LHCN-M2 (cell line): ENCODE results near the gene FAM83E. TPM values are rescaled to one million over a fixed set of nuclear protein-coding genes. Genes with fewer than 3 reads are reported as not detected.
A peak's percentile ranks its signal among the peaks of the same experiment; 100 is the strongest.

Experiments
- DNase-seq: peaks from one replicate; pipeline ENCODE4 v3.0.0-alpha.2; 2012; ENCODE audit warnings: low read depth
- total RNA-seq: library from RNA; depleted of rRNA; stranded (reverse); fragments of >200 nt; gene quantifications from 2 replicates; pipeline ENCODE4 v1.2.3, GENCODE V29; 2014

FAM83E gene
- total RNA-seq, 1 experiment from 2014 or later, result not detected

DNA sequence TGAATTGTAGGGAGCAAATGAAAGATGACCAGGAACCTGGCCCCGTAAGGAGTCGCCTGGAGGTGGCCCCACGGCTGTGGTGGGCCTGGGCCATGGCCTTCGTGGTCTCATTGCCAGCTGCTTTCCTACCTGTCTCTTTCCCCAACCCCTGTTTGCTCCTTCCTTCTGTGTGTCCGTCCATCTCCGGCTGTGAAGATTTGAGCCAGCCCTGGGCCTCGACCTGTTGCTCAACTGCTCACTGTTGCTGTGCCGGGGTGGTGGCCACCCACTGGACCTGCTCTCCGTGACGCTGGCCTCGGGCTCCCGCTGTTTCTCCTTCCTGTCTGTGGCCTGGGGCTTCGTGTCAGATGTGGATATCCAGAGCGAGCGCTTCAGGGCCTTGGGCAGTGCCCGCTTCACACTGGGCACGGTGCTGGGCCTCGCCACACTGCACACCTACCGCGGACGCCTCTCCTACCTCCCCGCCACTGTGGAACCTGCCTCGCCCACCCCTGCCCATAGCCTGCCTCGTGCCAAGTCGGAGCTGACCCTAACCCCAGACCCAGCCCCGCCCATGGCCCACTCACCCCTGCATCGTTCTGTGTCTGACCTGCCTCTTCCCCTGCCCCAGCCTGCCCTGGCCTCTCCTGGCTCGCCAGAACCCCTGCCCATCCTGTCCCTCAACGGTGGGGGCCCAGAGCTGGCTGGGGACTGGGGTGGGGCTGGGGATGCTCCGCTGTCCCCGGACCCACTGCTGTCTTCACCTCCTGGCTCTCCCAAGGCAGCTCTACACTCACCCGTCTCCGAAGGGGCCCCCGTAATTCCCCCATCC is 13.8 kb upstream of the FAM83E start:
- no peak for DNase-seq

DNA sequence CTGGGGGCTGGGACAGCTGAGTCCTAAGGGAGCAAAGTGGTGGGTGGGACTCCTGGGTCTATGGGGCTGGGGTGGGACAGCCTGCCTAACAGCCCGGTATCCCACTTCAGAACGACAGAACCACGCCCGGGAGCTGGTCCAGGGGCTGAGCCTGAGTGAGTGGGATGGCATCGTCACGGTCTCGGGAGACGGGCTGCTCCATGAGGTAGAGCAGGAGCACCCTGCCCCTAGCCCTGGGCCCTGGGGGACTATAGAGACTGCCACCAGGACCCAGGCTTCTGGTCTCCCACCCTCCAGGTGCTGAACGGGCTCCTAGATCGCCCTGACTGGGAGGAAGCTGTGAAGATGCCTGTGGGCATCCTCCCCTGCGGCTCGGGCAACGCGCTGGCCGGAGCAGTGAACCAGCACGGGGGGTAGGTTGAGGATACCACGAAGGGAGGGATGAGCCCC is 13.0 kb upstream of the FAM83E start:
- no peak for DNase-seq

DNA sequence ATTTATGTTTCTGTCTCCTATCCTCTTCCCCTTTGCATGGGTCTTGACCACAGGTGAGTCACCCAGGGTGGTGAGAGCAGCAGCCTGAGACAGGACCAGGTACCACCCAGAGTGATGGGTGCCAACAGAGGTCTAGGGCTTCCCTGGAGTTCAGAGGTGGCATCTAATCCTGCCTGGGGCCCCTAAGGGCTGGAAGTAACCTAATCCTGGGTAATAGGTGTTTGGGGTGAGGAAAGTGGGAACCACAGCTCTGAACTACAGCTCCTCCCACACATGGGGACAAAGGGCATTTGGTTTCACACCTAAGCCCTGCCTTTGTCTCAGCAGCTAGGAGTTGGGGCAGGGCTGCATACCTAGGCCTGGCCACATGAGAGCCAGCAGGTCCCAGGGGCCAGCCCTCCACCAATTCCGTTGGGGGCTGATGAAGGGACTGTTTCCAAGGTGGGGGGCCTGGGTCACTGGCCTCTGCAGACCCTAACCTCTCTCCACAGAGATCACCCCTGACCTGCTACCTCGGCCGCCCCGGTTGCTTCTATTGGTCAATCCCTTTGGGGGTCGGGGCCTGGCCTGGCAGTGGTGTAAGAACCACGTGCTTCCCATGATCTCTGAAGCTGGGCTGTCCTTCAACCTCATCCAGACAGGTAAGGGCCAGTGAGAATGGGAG is 12.5 kb upstream of the FAM83E start:
- DNase-seq, result peak; percentile 25

DNA sequence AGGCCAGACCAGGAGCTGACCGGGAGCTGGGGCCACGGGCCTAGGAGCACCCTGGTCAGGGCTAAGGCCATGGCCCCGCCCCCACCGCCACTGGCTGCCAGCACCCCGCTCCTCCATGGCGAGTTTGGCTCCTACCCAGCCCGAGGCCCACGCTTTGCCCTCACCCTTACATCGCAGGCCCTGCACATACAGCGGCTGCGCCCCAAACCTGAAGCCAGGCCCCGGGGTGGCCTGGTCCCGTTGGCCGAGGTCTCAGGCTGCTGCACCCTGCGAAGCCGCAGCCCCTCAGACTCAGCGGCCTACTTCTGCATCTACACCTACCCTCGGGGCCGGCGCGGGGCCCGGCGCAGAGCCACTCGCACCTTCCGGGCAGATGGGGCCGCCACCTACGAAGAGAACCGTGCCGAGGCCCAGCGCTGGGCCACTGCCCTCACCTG is 11.0 kb upstream of the FAM83E start:
- no peak for DNase-seq

DNA sequence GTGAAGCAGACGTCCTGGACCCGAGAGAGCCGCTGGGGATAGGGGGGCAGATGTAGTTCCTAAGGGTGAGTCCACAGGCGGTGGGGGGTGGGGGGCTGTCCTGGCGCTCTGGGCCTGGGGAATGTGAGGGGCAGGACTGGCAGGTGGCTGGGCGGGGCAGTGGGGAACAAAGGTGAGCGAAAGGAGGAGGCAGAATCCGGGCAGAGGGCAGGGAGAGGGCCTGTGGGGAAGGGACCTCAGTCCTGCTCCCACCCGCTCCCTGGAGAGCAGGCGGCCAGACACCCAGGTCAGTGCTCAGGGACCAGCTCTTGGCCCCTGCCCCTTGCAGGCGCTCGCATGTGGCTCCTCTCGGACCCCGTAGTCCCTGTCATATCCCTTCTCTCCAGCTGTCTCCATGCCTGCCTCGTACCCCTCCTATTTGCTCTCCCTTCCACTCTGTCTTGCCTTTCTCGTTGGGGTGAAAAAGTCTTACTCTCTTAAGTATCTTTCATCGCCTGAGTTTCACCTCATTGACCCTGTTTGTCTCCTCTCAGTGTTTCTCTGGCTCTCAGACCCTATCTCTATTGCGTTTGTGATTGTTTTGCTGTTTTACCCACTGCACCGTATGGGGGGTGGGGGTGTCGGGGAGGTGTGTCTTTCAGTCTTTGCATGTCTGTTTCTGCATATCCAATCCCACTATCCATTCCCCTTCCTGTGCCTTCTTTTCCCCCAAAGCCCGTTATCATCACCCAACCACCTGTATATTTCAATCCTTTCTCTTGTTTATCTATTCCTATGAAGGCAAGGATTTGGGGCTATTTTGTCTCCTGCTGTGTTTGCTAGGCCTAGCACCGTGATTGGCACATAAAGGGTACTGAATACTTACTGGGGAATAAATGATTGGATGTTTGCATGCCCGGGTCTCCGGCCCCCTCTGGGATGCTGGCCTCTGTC is 10.2 kb upstream of the FAM83E start:
- DNase-seq, result no peak

DNA sequence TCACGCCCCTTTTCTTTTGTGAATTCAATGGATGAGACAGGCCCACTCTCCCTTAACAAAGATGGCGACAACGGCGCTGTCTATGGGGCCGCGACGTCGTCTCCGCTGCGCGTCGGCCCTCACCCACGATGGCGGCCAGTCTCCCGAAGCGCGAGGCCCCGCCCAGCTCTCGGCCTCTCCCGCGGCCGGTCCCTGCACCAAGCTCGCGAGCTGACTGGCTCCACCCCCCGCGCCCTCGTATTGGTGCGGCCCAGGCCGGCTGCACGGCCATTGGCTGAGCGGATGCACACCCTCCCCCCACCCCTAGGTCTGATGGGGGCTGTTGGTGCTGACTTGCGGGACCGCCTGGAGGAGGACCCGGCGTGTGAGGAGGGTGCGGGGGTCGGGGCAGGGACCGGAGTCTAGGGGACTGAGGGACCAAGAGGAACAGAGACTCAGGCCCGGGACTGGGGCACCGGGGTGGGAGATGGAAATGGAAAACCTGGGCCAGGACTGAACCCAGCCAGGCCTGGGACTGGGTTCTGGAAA is 9.3 kb upstream of the FAM83E start:
- DNase-seq, result peak; percentile 96

DNA sequence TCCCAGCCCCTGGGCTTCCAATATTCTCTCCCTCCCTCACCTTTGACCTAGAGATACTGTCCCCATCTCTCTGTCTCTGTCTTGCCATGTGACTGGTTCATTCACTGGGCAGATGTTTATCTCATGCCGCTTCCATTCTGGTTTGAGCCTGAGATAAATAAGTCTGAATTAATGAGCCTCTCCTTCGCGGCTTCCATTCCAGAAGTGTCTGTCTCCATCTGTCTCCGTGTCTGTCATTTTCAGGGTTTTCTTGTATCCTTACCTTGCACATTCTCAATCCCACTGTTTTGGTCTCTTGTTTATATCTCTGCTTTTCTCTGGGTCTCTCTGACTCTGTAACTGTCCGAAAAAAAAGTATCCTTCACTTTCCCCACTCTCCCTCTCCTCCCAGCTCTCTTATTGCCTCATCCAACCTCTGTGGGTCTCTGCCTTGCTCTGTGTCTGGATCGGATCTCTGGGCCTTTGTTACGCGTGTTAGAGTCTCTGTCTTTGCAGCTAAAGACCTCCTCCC is 8.7 kb upstream of the FAM83E start:
- DNase-seq, result no peak

DNA sequence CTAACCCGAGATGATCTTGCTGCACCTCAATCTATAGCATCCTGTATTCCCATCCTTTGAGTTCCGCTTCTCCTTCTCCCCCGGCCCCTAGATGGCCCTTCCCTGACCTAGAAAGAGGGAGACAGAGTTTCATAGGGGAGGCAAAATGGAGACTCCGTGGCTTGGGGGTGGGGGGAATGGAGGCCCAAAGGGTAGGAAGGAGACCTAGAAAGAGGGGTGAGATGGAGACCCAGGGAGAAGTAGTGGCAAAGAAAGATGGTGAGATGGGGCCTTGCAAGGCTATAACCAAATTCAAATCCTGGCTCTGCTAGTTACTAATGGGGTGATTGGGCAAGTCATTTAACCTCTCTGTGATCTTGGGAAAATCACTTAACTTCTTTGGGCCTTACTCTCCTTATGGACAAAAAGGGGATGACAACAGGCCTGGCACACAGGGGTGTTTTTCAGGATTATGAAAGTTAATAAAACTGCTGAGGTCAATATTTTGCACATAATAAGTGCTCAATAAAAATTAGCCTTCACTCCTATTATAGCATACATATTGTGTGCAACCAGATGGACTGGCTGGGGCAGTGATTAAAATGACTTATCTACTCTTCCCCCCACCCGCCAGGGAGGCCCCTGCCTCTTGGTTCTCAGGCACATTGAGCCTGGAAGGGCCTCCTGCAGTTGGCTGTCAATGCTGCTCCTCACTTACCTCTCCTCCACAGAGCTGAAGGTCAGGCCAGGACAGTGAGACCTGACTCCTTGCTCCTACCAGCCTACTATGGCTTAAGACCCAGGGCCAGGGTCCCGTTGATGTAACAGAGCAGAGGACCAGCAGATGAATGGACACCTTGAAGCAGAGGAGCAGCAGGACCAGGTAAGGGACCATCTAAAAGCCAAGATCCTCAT is 5.1 kb upstream of the FAM83E start:
- peak; percentile 39 for DNase-seq

DNA sequence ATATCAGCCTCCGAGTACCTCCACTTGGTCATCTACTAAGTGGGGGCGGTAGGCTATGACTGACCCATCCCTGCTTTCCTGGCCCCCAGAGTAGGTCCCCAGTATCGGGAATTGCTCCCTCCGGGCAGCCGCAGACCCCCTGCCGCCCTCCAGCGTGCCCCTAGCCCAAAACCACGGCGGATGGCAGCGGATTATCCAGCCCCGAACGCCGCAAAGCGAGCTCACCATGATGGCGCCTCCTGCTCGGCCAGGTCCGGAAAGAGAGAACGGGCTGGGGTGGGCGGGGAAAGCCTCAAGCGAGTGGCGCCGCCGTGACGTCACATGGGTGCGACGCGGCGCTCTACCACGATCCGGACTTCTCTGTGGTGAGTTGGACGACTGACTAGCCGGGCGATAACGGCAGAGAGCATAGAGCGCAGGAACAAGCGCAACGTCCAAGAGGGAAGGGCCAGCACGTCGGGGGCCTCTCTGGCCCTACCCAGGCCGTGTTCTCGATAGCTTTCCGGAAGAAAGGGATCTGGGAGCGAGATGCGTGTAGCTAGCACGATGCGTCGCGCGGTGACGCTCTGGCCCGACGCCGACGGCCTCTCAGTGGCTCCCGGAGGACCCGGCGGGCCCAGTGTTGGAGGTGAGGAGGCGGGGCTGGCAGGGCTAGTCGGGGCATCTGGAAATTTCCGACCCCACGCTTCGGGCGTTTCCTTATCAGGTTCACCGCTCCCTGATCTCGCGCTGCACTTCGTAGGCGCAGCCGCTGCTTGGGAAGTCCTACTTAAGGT is 4.2 kb upstream of the FAM83E start, which contains the start of the genes RPL18 and SPHK2:
RPL18 (minus strand) TSS at position 263 of the 776 bp plus-strand sequence; CDS start at position 228, 35 bp downstream.
SPHK2 (plus strand) TSS at position 591 of the 776 bp plus-strand sequence. CDS start 1,009 bp downstream, outside the sequence.
- DNase-seq, result peak; percentile 100

DNA sequence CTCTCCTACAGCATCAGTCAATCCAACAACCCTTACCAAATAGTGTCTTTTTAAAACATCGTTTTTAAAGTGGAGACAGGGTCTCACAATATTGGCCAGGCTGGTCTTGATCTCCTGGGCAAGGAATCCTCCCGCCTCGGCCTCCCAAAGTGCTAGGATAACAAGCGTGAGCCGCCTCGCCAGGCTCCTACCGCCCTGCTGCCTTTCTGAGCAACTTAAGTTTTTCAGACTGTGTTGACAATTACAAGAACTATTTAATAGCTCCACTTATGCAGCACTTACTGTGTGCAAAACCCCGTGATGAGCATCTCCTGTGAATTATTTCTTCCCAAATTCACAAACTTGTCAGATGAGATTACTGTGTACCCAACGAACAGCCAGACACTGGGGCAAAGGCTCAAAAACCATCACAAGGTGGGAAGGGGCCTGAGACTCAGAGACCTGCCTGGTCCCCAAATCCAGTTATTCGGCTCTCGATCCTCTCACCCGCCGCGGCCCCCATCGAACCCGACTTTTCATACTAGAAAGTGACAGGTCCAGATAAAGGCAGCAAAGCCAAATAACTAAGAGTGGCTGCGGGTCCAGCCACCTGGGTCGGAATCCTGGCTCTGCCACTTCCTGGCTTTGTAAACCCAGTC is 3.5 kb upstream of the FAM83E start:
- DNase-seq, result no peak

DNA sequence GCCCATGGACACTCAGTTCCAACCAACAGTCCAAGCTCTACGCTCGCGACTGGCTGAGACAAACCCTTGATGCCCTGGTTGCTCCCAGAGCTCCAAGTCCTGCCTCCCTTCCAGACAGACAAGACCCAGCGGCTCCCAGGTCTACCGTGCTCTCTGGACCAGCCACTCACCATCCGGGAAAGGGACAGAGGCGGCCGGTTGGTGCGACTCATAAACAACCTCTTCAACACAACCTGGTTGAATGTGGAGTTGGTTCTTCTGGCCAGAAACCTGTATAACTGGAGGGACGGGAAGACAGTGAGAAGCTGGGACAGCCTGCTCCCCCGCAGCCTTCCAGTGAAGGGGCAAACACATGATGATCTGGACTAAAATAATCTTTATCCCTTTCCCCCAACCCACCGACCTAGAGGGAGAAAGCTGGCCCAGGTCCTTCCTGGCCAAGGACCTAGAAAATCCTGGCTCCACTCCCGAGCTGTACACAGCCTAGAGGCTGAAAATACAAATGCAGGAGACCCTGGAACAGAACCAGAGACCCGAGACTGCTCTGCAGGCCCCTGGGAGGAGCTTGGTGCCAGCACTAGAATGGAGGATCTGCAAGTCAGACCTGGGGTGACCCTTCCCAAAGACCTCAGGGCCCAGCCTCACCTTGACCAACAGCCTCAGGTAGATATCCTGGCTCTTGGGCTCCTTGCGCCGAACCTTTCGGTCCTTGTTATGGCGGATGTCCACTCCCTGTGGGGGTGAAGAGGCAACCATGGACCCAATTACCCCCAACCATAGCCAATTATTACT is 2.5 kb upstream of the FAM83E start:
- no peak for DNase-seq

DNA sequence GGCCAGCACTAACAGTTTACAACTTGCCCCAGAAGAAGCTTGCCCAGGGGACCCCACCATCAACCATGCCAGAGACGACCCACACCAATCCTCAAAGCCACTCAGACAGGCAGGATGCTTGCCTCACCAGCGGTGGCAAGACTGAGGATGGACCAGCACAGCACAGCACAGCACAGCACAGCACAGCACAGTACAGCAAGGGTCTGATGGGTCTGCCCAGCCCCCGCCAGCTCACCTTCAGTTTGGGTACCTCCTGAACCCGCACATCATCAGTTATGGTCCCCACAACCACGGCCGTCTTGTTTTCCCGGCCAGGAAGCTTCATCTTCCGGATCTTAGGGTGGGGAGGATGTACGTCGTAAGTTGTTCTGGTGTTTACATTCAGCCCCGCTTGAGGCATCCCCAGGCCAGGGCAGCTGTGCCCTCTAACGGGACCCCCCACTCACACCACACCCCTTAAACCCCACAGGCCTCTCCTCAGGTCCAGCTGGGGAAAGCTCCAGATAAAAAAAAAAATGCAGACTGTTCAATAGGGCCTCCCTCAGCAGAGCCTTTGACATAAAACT is 1.7 kb upstream of the FAM83E start:
- DNase-seq, result no peak

DNA sequence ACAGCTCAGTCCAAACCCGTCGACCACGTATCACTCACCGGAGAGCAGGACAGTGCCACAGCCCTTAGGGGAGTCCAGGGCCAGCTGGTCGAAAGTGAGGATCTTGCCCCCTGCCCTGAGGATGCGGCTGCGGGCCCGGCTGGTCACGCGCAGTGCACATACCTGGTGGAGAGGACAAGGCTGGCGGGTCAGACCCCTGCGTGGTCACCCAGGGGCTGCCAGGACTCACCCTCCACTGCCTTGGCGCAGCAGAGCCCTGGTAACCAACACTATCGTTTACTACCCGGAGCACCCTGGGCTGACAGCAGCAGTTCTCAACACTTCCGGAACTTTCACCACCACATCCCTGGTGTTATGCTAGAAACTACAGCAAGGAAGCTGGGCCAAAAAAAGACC is 1.2 kb upstream of the FAM83E start:
- DNase-seq, result no peak

DNA sequence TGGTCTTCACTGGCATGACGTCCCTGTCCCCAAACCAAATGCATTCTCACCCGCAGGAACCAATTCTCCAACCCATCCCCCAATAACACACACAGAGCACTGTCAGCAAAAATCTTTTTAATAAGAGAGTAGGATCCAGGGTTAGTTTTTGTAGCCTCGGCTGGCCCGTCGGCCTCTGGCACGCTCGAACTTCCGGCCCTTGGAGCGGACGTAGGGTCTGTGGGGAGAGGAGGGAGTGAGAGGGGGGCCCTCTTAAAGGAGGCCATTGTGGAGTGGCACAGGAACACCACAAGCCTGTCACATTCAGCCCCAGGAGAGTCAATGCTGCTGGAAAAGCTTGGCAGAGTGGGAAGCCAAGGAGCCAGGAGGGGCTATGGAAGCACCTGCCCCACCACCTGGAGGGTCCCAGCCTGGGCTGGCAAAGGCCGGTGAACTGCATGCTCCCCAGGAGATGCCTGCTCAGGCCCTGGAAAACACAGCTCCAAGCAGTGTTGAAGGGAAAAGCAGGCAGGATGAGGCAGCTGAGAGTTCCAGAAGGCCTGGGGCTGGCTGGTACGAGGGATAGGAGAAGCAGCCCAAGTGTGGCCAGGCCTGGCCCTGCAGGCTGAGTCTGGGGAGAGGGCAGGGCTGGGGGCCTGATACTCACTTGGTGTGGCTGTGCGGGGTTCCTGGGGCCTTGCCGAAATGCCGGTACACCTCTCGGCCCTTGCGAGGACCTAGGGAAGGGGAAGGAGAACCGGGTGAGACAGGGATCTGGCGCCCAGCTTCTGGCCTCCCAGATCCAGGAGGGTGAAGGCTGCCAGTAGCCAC is 560 bp upstream of the FAM83E start:
- no peak for DNase-seq

DNA sequence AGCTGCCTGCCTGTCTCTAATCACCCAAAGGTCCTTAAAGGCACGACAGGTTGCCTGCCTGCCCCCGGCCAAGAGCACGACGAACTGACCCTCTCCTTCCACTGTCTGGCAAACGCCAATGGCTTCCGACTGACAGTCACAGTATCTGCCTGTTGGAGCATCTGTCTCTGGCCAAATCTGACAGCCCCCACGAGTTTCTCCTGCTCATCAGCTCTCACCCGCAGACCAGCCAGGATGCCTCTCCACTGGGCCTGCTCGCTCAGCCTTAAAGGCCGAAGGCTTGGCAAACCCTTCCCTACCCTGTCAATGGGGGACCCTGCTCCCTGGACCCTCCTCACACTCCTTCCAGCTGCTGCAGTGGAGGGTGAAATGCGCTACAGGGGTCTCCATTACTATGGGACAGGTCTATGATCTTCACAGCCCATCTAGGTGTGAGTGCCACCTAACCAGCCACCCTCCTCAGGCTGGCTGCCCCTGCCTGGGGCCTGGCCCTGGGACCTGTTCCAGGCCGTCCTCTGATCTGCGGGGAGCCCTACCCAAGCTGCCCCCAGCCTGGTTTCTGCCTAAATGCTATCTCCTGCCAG is 932 bp downstream of the FAM83E start:
- no peak for DNase-seq
